Astrocyte of the spinal cord (primary cell): ENCODE data around the gene BCKDHA.

ENCODE experiments used
- DNase-seq: peaks from one replicate; pipeline ENCODE4 v3.0.0; 2011; ENCODE audit warnings: low read depth, low spot score
- H3K4me3 ChIP-seq: 2 replicates; pipeline ENCODE4 v1.5.1; 2011; ENCODE audit warnings: low read depth, mild to moderate bottlenecking, low read length, moderate library complexity
- in situ Hi-C: cut with HindIII; loops from 2 replicates; pipeline ENCODE4 v1.10.0; 2017; ENCODE audit warnings: low sequenced_read_pairs
- TF ChIP-seq, protein P1 (sequence below): IDR thresholded peaks from 2 replicates; pipeline ENCODE4 v1.5.1; 2012; ENCODE audit warnings: low read depth, mild to moderate bottlenecking, low read length, inconsistent platforms

The BCKDHA gene

DNA sequence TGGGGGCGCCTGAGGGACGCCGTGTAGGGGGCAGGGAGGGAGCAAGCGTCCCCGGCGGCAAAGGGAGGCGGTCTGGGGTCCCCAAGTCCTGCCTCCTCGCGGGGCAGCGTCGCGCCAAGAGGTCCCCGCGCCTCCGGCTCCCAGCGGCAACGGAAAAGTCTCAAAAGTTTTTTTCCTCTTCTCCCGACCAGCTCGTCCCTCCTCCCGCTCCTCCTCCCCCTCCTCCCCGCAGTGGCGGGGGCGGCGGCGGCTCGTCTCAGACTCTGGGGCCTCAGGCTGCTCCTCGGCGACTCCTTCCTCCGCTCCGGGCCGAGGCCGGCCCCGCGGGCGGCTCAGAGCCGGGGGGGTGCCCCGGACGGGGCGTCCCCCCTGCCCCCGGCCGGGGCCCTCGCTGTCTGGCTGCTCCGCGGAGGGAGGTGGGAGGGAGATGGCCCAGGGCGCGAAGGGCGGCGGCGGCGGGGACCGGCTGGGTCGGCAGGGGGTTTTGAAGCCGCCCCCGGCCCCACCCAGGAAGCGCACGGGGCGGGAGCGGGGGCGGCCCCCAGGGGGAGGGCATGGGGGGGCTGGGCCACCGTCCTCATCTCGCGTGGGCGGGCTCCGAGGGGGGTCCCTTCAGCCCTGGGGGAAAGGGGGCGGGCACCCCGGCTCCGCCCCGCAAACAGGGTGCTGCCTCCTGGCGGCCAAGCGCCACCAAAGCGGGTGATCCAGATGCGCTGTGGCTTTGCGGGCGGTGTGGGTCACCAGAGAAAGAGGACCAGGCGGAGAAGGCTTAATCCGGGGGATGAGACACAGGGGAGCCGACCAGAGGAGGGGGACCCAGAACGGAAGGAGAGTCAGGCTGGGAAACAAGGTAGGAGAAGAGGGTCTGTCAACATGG, 43.9 kb upstream of the BCKDHA start, which contains the start of gene TGFB1:
Gene TGFB1, minus strand, starts transcription at position 457 of the 877 bp plus-strand sequence. CDS start 878 bp downstream, outside the sequence.
- in situ Hi-C loops: no loop called here
- peak; percentile 89 for DNase-seq
- TF ChIP-seq, protein P1, sequence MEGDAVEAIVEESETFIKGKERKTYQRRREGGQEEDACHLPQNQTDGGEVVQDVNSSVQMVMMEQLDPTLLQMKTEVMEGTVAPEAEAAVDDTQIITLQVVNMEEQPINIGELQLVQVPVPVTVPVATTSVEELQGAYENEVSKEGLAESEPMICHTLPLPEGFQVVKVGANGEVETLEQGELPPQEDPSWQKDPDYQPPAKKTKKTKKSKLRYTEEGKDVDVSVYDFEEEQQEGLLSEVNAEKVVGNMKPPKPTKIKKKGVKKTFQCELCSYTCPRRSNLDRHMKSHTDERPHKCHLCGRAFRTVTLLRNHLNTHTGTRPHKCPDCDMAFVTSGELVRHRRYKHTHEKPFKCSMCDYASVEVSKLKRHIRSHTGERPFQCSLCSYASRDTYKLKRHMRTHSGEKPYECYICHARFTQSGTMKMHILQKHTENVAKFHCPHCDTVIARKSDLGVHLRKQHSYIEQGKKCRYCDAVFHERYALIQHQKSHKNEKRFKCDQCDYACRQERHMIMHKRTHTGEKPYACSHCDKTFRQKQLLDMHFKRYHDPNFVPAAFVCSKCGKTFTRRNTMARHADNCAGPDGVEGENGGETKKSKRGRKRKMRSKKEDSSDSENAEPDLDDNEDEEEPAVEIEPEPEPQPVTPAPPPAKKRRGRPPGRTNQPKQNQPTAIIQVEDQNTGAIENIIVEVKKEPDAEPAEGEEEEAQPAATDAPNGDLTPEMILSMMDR: peak; percentile 91
- H3K4me3 ChIP-seq: peak within 1 kb of the TSS; percentile 85

DNA sequence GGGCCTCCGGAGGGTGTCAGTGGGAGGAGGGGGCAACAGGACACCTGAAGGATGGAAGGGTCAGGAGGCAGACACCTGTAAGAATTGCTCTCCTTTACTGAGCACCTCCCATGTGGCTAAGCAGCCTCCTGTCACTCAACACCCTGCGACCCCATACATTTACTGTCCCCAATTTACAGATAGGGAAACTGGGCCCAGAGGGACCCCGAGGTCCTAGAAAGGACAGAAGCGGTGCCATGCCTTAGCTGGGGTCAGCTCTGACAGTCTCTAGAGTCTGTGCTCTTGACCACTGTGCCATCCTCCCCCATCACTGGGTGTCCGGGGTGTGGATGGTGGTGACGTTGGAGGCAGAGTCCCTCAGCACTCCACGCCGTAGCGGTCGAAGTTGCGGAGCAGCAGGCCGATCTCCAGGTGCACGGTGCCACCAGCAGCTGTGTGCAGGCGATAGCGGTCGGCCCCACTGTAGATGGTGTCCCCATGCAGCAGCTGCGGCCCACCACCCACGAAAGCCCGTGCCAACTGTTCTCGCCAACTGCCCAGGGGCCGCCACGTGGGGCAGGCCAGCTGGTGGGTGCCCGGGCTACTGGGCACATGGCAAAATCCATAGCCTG, 43.2 kb upstream of the BCKDHA start:
- TF ChIP-seq, protein P1: no peak
- in situ Hi-C loops: no loop called here

DNA sequence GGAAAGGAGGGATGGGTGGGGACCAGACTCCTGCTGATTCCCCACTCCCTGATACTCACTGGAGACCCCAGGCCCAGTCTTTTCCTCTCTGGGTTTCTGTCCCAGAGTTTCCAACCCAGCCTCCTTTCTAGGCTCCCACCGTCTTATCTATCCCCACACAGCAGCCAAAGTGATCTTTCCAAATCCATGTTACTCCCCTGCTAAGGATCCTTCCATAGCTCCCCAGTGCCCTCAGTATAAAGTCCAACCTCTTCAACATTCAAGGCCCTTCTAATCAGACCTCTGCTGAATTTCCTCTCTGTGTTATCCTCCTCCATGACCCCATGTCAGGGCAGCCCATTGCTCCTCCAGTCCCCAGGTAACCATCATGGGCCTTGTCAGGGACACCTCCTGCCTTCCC, 42.6 kb upstream of the BCKDHA start:
- in situ Hi-C loops: no loop called here
- H3K4me3 ChIP-seq: no peak overlapping the region

More for the DNA sequence above, 43.2 kb upstream of the BCKDHA start:
- peak overlapping the region; percentile 85 for H3K4me3 ChIP-seq
- DNase-seq: no peak

DNA sequence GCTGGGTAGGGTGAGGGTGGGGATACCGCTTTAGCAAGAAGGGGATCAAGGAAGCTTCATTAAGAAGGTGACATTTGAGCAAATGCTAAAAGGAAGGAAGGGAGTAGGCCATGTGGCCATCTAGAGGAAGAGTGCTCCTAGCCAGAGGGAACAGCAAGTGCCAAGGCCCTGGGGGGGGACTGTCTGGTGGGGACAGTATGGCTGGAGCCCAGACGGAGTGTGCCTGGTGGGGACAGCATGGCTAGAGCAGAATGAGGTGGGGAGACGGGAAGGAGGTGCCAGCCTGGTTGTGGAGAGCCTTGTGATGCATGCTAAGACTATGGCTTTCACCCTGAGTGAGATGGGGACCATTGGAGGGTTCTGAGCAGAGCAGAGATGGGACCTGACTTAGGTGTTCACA, 41.8 kb upstream of the BCKDHA start:
- TF ChIP-seq, protein P1: no peak
- in situ Hi-C loops: no loop called here
- DNase-seq: no peak
- H3K4me3 ChIP-seq: no peak overlapping the region

More for the DNA sequence above, 42.6 kb upstream of the BCKDHA start:
- TF ChIP-seq, protein P1: no peak
- DNase-seq: no peak

DNA sequence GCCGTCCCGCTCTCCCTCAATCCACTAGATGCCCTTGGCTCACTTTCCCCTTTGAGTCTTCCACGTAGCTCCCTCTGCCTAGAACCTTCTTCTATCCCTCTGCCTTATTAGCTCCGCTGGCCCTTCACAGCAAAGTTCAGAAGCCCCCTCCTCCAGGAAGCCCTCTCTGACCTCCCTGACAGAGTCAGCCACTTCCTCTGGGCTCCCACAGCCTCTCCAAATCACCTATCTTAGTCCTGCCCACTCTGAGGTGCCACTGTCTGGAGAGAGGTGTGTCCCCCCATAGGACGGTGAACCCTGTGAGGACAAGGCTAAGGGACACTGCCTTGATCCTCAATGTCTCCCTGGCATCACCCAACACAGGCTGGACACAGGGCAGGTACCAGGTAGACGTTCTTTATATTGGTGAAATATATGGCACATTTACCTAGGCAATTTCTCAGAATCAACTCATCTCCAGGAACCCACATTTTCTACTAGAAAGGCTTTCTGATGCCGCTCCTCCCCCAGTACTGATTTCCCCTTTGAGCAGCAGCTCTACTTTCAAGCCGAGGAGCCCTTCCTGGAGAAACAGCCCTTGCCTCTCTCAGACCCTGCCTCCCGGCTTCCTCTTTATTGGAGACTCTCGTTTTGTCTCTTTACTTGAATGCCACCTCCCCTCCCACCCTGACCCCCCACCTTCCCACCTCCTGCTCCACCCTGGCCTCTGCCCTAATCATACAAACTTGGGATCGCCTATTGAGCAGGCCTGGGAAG, 40.5 kb upstream of the BCKDHA start:
- in situ Hi-C loops: no loop called here
- DNase-seq: no peak
- TF ChIP-seq, protein P1: no peak
- H3K4me3 ChIP-seq: no peak overlapping the region

DNA sequence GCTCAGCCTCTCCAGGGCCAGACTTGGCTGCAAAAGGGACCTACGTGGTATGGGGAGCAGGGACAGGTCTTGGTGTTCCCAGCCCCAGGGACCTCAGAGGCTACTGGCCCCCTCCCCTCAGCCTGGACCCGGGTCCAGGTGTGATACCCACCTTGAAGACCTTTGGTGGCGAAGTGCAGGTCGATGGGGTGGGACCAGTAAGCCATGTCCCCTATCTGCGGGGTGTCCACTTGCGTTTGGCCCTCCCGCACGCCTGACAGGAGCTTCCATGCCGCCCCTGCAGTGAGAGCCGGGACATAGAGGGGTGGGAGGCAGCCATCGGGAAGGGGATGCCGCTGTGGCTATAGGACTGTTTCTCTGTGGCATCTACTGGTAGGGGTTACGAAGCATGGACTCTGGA, 39.9 kb upstream of the BCKDHA start:
- in situ Hi-C loops: no loop called here
- H3K4me3 ChIP-seq: no peak overlapping the region
- no peak for DNase-seq
- TF ChIP-seq, protein P1: no peak
